UCSD-AML1 (cell line): ENCODE data around the gene APC2.
"Not testable (repeated sequence)": the region's sequence is repeated elsewhere in the genome, so short reads cannot be mapped to it uniquely, and the experiment has no call there.

Experiments
- DNase-seq: peaks from one replicate; lab custom pipeline; 2025; ENCODE audit not compliant: unreplicated experiment; lab: John Stamatoyannopoulos, UW

APC2 gene

DNA sequence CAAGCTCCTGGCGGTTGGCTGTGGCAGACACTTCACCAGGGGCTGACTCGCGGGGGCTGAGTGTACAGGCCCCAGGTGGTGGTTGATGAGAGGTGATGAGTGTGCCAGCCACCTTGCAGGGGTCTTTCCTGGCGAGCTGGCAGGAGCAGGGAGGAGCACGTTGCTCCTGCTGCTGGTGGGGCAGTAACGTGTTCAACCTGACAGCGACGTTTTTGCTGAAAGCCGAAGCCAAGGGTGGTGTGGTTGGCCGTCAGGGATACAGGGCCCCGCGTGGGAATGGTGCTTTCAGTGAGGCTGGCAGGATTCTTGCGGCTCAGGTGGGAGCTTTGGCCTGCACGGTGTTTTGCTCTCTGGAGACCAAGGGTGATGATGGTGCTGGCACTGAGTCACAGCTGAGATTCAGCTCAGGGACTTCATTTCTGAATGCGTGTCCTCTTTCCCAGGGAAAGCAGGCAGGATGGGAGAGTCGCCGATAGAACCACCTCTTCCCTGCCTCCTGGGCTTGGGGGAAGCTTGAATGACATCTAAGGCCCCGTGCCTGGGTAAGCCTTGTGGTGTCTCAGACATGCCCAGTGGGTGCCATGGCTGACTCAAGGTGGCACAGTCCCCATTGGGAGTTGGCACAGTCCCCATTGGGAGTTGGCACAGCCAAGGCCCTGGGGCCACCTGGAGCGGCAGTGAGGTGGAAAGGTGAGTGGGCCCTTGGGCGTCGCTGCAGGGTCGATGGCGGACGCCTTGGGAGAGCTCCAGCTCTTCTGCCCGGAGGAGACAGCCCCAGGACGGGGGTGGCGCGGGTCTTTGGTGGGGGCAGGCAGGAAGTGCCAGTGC, 33.7 kb upstream of the APC2 start:
- DNase-seq = no peak

DNA sequence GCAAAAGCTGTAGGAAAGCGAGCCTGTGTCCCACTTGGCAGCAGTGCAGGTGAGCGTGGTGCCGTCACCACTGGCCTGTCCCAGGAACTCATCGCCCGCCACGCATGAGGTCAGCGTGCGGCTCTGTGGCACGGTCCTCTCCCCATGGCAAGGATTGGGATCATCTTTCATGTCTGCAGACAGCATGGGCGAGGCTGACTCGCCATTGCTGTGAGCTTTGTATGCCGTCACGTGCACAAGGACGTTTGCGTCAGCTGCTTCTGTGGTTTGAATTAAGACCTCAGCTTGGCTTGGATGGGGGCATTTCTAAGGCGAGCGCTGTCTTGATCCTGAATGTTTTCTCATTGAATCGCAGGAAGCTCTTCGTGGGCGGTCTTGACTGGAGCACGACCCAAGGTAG, 32.8 kb upstream of the APC2 start:
- DNase-seq = no peak

DNA sequence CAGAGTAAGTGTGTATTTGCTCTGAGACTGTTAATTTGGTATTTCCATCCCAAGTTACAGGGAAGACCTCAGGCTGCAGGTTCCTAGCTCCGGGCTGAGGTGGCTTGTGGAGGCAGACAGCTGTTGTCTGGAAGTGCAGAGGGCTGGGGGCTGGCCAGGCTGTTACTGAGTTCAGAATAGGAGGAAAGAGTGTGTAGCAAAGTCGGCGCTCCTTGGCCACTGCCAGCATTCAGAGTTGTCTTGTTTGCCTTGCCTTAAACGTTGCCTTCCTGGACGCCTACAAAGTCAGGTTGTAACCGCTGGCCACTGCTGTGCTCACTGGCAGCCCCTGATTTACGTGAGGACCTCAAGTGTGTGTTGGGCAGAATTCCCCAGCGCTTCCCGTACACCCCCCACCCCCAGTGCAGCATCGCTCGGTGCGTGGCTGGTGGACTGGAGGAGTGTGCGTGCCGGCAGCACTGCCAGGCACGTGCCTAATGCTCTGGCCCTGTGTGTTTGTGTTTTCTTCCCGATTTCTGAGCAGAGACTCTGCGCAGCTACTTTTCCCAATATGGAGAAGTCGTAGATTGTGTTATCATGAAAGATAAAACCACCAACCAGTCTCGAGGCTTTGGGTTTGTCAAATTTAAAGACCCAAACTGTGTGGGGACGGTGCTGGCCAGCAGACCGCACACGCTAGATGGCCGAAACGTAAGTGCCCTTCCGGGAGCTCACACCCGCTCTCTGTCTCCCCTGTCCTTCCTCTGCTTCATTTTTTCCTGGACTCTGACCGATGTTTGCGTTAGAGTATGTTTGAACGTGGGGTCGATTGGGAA, 32.0 kb upstream of the APC2 start:
- no peak for DNase-seq

- DNase-seq = no peak
Measured at GRCh38 chr19:1418496-1418775, 31.5 kb upstream of the APC2 start.

GRCh38 chr19:1418951-1419738, 30.8 kb upstream of the APC2 start:
- no peak for DNase-seq

- not testable (repeated sequence) for DNase-seq
Measured at GRCh38 chr19:1420085-1420484, 29.8 kb upstream of the APC2 start.

DNA sequence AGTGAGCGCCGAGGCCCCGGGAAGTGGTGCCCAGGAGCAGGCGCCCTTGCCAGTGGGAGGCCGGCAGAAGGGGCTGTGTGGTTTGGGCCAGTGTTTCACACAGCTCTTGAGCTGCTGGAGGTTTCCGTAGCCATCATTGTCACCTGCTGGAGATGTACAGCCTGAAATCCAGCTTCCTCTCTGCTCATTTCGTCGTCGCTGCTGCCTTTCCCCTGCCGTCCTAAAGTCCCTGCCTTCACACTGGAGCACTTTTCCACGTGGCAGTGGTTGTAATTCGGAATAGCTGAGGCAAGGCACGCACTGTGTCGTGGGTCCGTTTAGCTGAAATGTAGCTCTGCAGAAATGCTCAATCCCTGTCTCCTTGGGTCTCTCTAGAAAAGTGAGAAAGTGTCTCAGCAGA, 29.3 kb upstream of the APC2 start:
- DNase-seq = no peak

- DNase-seq = no peak
Measured at GRCh38 chr19:1421218-1421957, 28.5 kb upstream of the APC2 start.

GRCh38 chr19:1421958-1422305, 28.0 kb upstream of the APC2 start:
- no peak for DNase-seq

GRCh38 chr19:1422360-1422759, 27.6 kb upstream of the APC2 start:
- no peak for DNase-seq

DNA sequence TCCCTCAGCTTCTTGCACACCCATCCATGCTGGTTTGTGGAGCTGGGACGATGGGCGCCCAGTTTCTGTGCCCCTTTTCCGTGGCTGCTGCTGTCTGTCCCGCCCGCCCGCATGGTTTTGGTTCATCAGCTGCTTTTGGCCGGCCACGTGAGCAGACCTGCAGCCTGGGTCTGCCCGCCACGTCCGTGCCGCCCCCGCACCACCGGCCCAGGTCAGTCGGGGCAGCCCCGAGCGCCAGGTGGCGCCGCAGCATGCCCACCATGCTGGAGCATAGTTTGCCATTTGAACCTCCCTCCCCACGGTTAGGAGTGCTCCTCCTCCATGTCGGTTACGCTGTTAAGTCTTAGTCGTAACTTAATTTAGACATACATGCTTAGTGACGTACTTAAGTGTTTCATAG, 27.0 kb upstream of the APC2 start:
- no peak for DNase-seq

GRCh38 chr19:1423436-1424191, 26.3 kb upstream of the APC2 start:
- no peak for DNase-seq

GRCh38 chr19:1424192-1424955, 25.5 kb upstream of the APC2 start:
- DNase-seq = no peak

GRCh38 chr19:1425102-1425837, 24.7 kb upstream of the APC2 start:
- DNase-seq = no peak

DNA sequence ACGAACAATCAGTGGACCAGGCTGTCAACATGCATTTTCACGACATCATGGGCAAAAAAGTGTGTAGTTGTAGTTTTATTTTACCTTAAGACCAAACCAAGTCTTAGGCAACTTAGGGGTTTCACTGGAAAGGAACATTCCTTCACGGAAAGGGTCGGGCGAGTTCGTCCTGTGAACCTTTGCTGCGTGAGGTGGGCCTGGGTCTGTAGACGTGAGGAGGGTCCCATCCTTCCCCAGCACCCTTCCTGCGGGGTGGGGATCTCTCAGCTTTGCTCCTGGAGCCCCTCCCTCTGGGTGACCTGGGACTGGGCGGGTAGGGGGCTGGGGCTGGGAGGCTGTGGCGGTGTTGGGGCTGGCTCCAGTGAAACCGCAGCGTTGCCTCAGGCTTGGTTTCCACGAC, 24.0 kb upstream of the APC2 start:
- no peak for DNase-seq

- no peak for DNase-seq
Measured at GRCh38 chr19:1426736-1427135, 23.2 kb upstream of the APC2 start.

DNA sequence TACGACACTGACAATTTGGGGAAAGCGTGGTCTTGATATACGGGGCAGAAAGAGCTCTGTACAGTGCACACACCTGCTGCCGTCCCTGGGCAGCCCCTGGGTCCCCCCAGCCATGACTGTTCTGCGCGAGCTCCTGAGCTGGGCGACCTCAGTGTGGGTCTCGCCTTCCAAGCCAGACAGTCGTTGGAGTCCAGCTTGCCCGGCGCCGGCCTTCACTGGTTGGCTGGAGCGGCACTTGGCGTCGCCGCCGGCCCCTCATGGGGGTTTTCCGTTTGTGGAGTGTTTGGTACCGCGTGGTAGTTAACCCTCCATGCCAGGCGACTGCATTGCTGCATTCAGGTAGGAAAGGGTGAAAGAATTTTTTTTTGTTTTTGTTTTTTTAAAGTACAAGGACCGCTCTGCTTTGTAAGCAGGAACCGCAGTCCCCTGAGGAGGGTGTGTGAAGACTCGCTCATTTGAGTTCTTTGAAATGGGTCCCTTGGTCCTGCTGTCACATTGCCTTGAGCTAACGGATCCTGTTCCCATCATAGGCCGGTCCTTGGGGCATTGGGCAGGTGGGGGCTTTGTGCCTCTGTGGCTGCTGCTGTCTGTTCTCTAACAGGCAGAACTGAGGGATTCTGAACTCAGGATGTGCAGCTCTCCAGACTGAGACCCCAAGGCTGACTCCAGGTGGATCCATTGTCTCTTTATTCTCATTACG, 22.6 kb upstream of the APC2 start:
- no peak for DNase-seq

DNA sequence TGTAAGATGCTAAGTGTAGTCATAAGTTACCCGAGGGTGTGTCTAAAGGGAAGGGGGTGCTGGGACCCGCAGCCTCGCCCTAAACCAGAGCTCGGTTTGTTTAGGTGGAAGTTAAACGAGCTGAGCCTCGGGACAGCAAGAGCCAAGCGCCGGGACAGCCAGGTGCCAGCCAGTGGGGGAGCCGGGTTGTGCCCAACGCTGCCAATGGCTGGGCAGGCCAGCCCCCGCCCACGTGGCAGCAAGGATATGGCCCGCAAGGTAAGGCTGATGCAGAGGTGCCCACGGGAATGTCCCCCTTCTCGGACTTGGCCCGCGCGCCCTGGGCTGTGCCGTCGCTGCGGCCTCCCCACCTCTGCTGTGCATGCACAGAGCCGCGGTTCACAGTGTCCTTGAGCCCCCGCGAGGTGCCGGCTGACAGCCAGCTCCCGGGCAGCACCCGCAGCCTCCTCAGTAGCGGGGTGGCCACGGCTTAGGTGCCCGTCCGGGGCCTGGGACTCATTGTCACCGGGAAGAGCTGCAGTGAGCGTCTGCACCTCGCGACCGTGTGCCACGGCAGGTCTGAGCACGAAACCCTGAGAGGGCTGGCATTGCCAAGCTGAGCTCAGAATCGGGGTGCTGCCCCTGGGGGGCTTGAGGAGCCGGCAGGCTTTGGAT, 21.1 kb upstream of the APC2 start:
- DNase-seq = no peak
